ENCODE data around the gene IL19.

DNA sequence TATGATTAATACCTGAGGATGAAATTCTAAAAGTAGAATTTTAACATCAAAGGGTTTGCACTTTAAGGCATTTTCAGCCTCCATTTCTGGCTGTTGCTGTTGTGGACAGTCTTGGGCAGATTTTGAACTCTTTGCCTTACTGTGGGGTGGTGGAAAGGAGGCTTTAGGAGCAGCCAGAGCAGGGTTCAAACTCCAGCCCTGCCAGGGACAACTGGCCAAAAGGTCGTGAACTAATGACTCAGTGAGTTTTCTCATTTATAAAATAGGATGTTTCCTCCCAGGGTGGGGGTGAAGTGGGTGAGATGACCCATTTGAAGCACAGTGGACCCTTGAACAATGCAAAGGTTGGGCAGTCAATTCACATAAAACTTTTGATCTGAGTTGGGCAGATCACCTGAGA lies 49.1 kb upstream of the IL19 start:
- TF ChIP-seq, protein P1, sequence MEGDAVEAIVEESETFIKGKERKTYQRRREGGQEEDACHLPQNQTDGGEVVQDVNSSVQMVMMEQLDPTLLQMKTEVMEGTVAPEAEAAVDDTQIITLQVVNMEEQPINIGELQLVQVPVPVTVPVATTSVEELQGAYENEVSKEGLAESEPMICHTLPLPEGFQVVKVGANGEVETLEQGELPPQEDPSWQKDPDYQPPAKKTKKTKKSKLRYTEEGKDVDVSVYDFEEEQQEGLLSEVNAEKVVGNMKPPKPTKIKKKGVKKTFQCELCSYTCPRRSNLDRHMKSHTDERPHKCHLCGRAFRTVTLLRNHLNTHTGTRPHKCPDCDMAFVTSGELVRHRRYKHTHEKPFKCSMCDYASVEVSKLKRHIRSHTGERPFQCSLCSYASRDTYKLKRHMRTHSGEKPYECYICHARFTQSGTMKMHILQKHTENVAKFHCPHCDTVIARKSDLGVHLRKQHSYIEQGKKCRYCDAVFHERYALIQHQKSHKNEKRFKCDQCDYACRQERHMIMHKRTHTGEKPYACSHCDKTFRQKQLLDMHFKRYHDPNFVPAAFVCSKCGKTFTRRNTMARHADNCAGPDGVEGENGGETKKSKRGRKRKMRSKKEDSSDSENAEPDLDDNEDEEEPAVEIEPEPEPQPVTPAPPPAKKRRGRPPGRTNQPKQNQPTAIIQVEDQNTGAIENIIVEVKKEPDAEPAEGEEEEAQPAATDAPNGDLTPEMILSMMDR (IDR thresholded peaks at IDR 0.05; ENCODE audit: low read length): no peak
- TF ChIP-seq EZH2 (IDR thresholded peaks at IDR 0.05; ENCODE audit: borderline replicate concordance, low read length): no peak
